ENCODE results near the gene COL6A5. TPM values are rescaled to one million over a fixed set of nuclear protein-coding genes. Genes with fewer than 3 reads are reported as not detected.

The COL6A5 gene
- total RNA-seq, 1 donor from 2014 or later = 0.10 TPM

DNA sequence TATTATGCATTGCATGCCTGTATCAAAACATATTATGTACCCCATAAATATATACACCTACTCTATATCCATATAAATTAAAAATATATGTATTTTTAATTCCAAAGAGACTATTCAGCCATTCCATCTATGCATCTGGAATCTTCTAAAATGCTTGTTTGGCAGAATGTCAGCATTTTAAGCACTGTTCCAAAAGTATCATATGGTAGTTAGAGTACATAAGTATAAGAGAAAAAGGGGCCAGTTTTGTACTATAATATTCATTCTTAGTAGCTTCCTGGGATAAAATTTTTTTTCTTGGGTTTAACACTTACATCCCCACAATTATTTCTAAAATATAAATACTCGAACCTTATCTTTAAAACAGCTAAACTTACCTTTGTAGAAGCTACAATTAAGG lies 111.1 kb downstream of the COL6A5 start:
- H3K4me1 Mint-ChIP-seq (ENCODE audit: unreplicated experiment) = peaks cover 7% of the 10 kb centered on the region
- TF ChIP-seq, protein P1, sequence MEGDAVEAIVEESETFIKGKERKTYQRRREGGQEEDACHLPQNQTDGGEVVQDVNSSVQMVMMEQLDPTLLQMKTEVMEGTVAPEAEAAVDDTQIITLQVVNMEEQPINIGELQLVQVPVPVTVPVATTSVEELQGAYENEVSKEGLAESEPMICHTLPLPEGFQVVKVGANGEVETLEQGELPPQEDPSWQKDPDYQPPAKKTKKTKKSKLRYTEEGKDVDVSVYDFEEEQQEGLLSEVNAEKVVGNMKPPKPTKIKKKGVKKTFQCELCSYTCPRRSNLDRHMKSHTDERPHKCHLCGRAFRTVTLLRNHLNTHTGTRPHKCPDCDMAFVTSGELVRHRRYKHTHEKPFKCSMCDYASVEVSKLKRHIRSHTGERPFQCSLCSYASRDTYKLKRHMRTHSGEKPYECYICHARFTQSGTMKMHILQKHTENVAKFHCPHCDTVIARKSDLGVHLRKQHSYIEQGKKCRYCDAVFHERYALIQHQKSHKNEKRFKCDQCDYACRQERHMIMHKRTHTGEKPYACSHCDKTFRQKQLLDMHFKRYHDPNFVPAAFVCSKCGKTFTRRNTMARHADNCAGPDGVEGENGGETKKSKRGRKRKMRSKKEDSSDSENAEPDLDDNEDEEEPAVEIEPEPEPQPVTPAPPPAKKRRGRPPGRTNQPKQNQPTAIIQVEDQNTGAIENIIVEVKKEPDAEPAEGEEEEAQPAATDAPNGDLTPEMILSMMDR (conservative IDR thresholded peaks at IDR 0.05) = no peak

DNA sequence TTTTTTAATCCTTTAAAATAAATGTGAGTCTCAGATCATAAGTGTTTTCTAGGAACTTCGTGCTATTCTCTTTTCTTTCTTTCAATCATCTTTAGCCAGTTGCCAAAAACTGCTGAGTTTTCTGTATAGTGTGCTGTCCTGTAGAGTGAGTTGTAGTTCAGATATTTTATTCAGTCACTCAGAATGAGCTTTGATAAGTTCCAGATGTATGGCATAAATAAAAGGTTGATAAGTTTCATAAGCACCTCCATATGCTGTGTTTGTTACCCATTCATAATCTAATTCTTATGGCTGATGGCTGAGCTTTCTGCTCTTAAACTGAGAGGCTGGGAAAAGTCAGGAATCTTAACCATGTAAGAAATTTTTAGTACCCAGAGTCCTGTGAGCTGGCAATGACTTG lies 112.2 kb downstream of the COL6A5 start:
- H3K27ac Mint-ChIP-seq = no peak overlapping the region
- no peaks in the 10 kb centered on the region for H3K36me3 Mint-ChIP-seq
- TF ChIP-seq, protein P1 (conservative IDR thresholded peaks at IDR 0.05) = no peak
- no peaks in the 10 kb centered on the region for H3K9me3 Mint-ChIP-seq
- peaks cover 7% of the 10 kb centered on the region for H3K4me1 Mint-ChIP-seq (ENCODE audit: unreplicated experiment)
- DNase-seq (ENCODE audit: extremely low spot score, unreplicated experiment) = no peak
- no peak overlapping the region for H3K4me3 Mint-ChIP-seq
- H3K27me3 Mint-ChIP-seq = no peaks in the 10 kb centered on the region

More for the DNA sequence above, 111.1 kb downstream of the COL6A5 start:
- DNase-seq (ENCODE audit: extremely low spot score, unreplicated experiment) = no peak
- H3K27ac Mint-ChIP-seq = no peak overlapping the region
- H3K9me3 Mint-ChIP-seq = peaks cover 2% of the 10 kb centered on the region
- no peaks in the 10 kb centered on the region for H3K36me3 Mint-ChIP-seq
- H3K4me3 Mint-ChIP-seq = no peak overlapping the region
- H3K27me3 Mint-ChIP-seq = no peaks in the 10 kb centered on the region

DNA sequence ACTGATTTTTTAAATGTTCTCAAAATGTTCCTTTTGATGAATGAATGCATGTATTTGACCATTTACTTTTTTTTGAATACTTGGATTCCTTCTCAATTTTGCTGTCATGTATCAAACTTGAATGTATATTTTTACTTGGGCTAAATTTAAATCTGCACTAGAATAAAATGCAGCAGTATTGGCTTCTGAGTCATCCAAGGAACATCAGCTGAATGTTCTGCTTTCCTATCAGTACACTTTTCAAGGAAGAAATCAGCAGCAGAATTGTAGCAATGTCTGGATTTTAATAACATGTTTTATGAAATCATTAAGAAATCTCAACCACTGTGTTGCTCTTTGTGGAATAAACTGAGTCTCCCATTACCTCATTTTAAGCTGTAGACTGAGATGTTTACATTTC lies 114.5 kb downstream of the COL6A5 start:
- TF ChIP-seq, protein P1 (conservative IDR thresholded peaks at IDR 0.05) = no peak
- no peak overlapping the region for H3K4me3 Mint-ChIP-seq
- peaks cover 7% of the 10 kb centered on the region for H3K4me1 Mint-ChIP-seq (ENCODE audit: unreplicated experiment)
- no peaks in the 10 kb centered on the region for H3K36me3 Mint-ChIP-seq
- no peak overlapping the region for H3K27ac Mint-ChIP-seq
- no peaks in the 10 kb centered on the region for H3K9me3 Mint-ChIP-seq
- DNase-seq (ENCODE audit: extremely low spot score, unreplicated experiment) = no peak
- H3K27me3 Mint-ChIP-seq = no peaks in the 10 kb centered on the region

DNA sequence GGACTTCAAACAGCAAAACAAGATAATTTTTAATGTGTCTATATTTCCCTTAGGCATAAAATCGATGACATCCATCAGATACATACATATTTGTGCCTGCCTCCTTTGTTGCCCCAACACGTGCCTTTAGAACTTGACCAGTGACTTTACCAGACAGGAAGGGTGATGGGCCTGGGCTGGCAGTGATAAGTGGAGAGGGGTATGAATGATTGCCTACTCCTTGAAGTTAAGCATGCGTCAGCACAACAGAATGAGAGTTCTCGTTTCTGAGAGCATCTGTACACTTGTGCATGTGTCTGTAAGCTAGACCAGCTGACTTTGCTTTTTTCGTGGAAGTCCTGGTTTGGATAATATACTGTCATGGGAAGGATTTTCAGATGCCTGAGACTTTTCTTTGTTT lies 116.6 kb downstream of the COL6A5 start:
- Mint-ChIP-seq H3K27ac (no peak overlapping the region), H3K36me3 (no peaks in the 10 kb centered on the region), H3K27me3 (no peaks in the 10 kb centered on the region), H3K4me3 (no peak overlapping the region), H3K4me1 (ENCODE audit: unreplicated experiment) (peaks cover 7% of the 10 kb centered on the region), H3K9me3 (no peaks in the 10 kb centered on the region)
- DNase-seq (ENCODE audit: extremely low spot score, unreplicated experiment) = no peak
- TF ChIP-seq, protein P1 (conservative IDR thresholded peaks at IDR 0.05) = no peak

DNA sequence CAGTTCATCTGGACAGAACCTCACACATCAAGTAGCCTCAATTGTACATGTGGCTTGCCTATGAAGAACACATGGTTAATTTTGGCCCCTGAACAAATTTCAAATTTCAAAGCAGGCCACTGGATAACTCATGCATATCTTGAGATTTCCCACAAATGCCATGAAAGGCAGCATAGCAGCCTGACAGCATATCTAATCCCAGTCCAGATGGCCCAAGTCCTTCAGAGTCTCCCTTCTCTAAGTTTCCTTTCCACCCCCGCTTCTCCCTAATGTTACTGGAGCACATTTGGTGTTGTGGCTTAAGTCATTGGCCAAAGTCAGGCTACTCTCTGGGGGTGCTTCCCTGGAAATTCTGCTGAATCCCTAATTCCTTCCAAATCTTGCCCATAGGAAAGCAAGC lies 117.7 kb downstream of the COL6A5 start:
- no peak overlapping the region for H3K27ac Mint-ChIP-seq
- no peaks in the 10 kb centered on the region for H3K36me3 Mint-ChIP-seq
- no peaks in the 10 kb centered on the region for H3K9me3 Mint-ChIP-seq
- no peaks in the 10 kb centered on the region for H3K27me3 Mint-ChIP-seq
- DNase-seq (ENCODE audit: extremely low spot score, unreplicated experiment) = no peak
- H3K4me1 Mint-ChIP-seq (ENCODE audit: unreplicated experiment) = no peaks in the 10 kb centered on the region
- TF ChIP-seq, protein P1 (conservative IDR thresholded peaks at IDR 0.05) = no peak
- H3K4me3 Mint-ChIP-seq = no peak overlapping the region

DNA sequence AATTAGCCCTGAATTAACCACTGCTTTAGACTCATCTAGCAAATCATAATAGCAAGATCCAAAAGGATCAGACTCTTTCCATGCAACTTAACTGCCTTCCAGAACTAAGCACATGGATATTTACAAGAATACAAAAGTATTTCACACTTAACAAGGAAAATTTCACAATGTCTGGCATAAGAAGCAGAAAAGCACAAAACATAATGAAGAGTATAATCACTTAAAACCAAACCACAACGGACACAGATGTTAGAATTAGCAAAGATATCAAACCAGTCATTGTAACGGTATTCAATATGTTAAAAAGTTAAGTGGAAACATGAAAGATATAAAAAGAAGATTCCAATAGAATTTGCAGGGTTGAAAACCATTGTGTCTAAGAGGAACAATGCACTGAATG lies 120.0 kb downstream of the COL6A5 start:
- Mint-ChIP-seq H3K36me3 (no peaks in the 10 kb centered on the region), H3K9me3 (no peaks in the 10 kb centered on the region), H3K4me1 (ENCODE audit: unreplicated experiment) (peaks cover 4% of the 10 kb centered on the region), H3K27ac (no peak overlapping the region), H3K4me3 (no peak overlapping the region), H3K27me3 (peaks cover 2% of the 10 kb centered on the region)
- TF ChIP-seq, protein P1 (conservative IDR thresholded peaks at IDR 0.05) = no peak
- no peak for DNase-seq (ENCODE audit: extremely low spot score, unreplicated experiment)

Measured in type B pancreatic cell (in vitro differentiated cells).